ENCODE measurements around the gene JOSD1. TPM values are rescaled to one million over a fixed set of nuclear protein-coding genes. Genes with fewer than 3 reads are reported as not detected.

Gene JOSD1
- total and polyA plus RNA-seq, 2 experiments from 2014 or later, result 6.6 to 51.2 TPM

DNA sequence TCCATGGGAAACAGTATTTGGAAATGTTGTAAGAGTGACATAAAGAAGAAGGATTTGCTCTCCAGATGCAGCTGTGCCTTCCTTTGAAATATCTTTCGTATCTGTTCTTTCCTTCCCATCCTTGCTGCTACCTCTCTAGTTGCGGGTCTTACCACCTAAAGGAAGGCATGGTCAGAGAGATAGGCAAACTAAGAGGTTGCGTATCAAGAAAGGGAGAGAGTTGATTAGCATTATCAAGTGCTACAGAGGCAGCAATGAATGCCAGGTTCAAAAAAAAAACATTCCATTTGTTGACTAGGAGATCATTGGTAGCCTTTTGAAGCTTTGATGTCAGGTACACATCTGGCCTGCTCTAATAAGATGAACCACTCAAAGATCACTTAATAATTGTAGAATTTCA, 9.6 kb upstream of the JOSD1 start:
- in situ Hi-C loops (cut with MboI), result no loop called here
- no peak for DNase-seq
- H3K4me3 ChIP-seq, result no peak overlapping the region
- H3K27me3 ChIP-seq (replicated peaks; ENCODE audit: insufficient read depth), result no peaks in the 10 kb centered on the region
- H2AFZ ChIP-seq, result no peak overlapping the region
- H3K9me2 ChIP-seq (ENCODE audit: insufficient read depth), result no peaks in the 10 kb centered on the region
- no peaks in the 10 kb centered on the region for H3K9me3 ChIP-seq (ENCODE audit: low read depth)
- peaks cover 16% of the 10 kb centered on the region for H3F3A ChIP-seq (ENCODE audit: insufficient read depth)
- peaks cover 16% of the 10 kb centered on the region; the same call in 1 of the 2 replicates for H4K20me1 ChIP-seq (ENCODE audit: insufficient read depth)
- H3K27ac ChIP-seq, result no peak overlapping the region
- H3K4me2 ChIP-seq (ENCODE audit: unreplicated experiment), result no peak overlapping the region
- peaks cover 95% of the 10 kb centered on the region for H3K79me2 ChIP-seq (ENCODE audit: insufficient read depth)
- H3K9ac ChIP-seq, result no peak overlapping the region
- H3K36me3 ChIP-seq (ENCODE audit: low read depth), result no peaks in the 10 kb centered on the region
- TF ChIP-seq EZH2phosphoT487 (IDR thresholded peaks at IDR 0.05; ENCODE audit: insufficient read depth, low read depth) (no peak), EZH2 (IDR thresholded peaks at IDR 0.05; ENCODE audit: insufficient read depth, poor library complexity, severe bottlenecking) (no peak)
- 93 to 100% methylated on average over 3 of the region's 3 CpGs for WGBS, 2 experiments (ENCODE audit: low coverage in 1 of 2, low lambda C conversion rate in 2 of 2, missing lambda C conversion rate in 2 of 2)
- peaks cover 14% of the 10 kb centered on the region for H3K4me1 ChIP-seq (ENCODE audit: insufficient read depth)

DNA sequence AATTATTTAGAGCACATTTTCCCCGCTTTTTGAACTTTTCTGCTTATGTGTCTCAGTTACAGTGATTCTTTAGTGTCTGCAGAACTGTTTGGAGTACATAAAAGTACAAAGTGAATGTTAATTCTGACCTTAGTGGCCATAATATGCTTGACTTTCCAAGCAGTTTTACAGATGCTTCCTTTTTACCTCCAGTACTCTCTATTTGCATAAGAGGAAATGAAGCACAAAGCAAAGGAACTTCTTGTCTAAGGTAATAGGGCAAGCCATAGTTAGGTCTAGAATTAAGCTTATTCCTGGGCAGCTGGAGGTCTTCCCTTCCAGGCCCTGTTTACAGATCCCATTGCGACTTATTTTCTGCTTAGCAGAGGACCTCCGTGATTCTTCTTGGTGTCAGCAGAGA, 8.6 kb upstream of the JOSD1 start:
- Histone ChIP-seq H3F3A (ENCODE audit: insufficient read depth) (peaks cover 23% of the 10 kb centered on the region), H3K9ac (no peak overlapping the region), H3K4me1 (ENCODE audit: insufficient read depth) (peaks cover 20% of the 10 kb centered on the region), H3K36me3 (ENCODE audit: low read depth) (no peaks in the 10 kb centered on the region), H4K20me1 (ENCODE audit: insufficient read depth) (peaks cover 16% of the 10 kb centered on the region; the same call in 1 of the 2 replicates), H3K4me3 (no peak overlapping the region), H2AFZ (no peak overlapping the region), H3K9me2 (ENCODE audit: insufficient read depth) (no peaks in the 10 kb centered on the region), H3K27me3 (replicated peaks; ENCODE audit: insufficient read depth) (no peaks in the 10 kb centered on the region), H3K9me3 (ENCODE audit: low read depth) (no peaks in the 10 kb centered on the region), H3K79me2 (ENCODE audit: insufficient read depth) (peaks cover 84% of the 10 kb centered on the region), H3K4me2 (ENCODE audit: unreplicated experiment) (no peak overlapping the region), H3K27ac (no peak overlapping the region)
- TF ChIP-seq EZH2phosphoT487 (IDR thresholded peaks at IDR 0.05; ENCODE audit: insufficient read depth, low read depth) (no peak), EZH2 (IDR thresholded peaks at IDR 0.05; ENCODE audit: insufficient read depth, poor library complexity, severe bottlenecking) (no peak)
- in situ Hi-C loops (cut with MboI), result no loop called here
- 87 to 95% methylated on average over 3 of the region's 3 CpGs for WGBS, 2 experiments (ENCODE audit: low coverage in 1 of 2, low lambda C conversion rate in 2 of 2, missing lambda C conversion rate in 2 of 2)
- no peak for DNase-seq

DNA sequence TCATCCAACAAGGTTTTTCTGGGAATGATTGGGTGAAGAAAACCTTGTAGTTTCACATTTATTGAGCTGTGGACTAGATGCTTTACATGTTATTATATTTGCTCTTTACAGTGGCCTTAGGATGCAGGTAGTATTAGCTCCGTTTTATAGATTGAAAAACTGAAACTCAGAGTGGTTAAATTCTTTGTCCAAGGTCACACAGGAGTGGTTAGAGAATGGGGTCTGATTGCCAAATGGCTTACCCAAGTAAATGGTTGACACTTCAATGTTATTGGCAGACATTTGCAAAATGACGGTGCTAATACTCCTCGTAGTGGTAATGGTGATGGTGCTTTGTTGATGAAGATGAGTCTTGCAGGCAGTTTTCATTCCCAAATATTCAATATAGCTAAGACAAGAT, 7.2 kb upstream of the JOSD1 start:
- no peaks in the 10 kb centered on the region for H3K9me2 ChIP-seq (ENCODE audit: insufficient read depth)
- no peak overlapping the region for H2AFZ ChIP-seq
- no peaks in the 10 kb centered on the region for H3K9me3 ChIP-seq (ENCODE audit: low read depth)
- WGBS, 2 experiments (ENCODE audit: low coverage in 1 of 2, low lambda C conversion rate in 2 of 2, missing lambda C conversion rate in 2 of 2), result 97 to 98% methylated on average over 3 of the region's 3 CpGs
- peaks cover 20% of the 10 kb centered on the region for H3K4me1 ChIP-seq (ENCODE audit: insufficient read depth)
- H3K36me3 ChIP-seq (ENCODE audit: low read depth), result no peaks in the 10 kb centered on the region
- peaks cover 16% of the 10 kb centered on the region; the same call in 1 of the 2 replicates for H4K20me1 ChIP-seq (ENCODE audit: insufficient read depth)
- H3K79me2 ChIP-seq (ENCODE audit: insufficient read depth), result peaks cover 71% of the 10 kb centered on the region
- no peak for DNase-seq
- no peak overlapping the region; the same call in 1 of the 2 replicates for H3K9ac ChIP-seq
- peaks cover 23% of the 10 kb centered on the region for H3F3A ChIP-seq (ENCODE audit: insufficient read depth)
- no peaks in the 10 kb centered on the region for H3K27me3 ChIP-seq (replicated peaks; ENCODE audit: insufficient read depth)
- TF ChIP-seq EZH2 (IDR thresholded peaks at IDR 0.05; ENCODE audit: insufficient read depth, poor library complexity, severe bottlenecking) (no peak), EZH2phosphoT487 (IDR thresholded peaks at IDR 0.05; ENCODE audit: insufficient read depth, low read depth) (no peak)
- H3K4me3 ChIP-seq, result peak overlapping the region; percentile 88
- H3K27ac ChIP-seq, result peak overlapping the region; percentile 88; the same call in 1 of the 2 replicates
- in situ Hi-C loops (cut with MboI), result no loop called here
- peak overlapping the region; percentile 83 for H3K4me2 ChIP-seq (ENCODE audit: unreplicated experiment)

DNA sequence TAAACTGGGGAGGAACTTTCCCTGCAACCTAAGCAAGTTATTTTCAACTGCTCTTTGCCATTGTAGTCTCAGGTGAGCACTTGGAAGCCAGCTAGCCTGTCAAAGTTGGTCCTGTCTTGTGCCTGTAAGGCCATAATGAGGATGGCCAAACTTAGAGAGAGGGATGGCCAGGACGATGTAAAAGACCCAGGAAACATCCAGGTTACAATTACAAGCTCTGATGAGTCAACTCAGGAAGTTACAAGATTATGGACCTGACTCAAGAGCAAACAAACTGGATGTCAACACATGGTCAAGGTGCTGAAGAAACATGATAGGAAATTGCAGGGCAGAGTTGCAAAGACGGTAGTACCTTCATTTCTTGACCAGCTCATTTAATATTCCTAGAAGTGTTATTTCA, 6.6 kb upstream of the JOSD1 start:
- DNase-seq, result peak; percentile 75
- TF ChIP-seq EZH2 (IDR thresholded peaks at IDR 0.05; ENCODE audit: insufficient read depth, poor library complexity, severe bottlenecking) (no peak), EZH2phosphoT487 (IDR thresholded peaks at IDR 0.05; ENCODE audit: insufficient read depth, low read depth) (no peak)
- Histone ChIP-seq H2AFZ (no peak overlapping the region), H3K4me3 (peak overlapping the region; percentile 88), H3K36me3 (ENCODE audit: low read depth) (no peaks in the 10 kb centered on the region), H3K79me2 (ENCODE audit: insufficient read depth) (peaks cover 65% of the 10 kb centered on the region), H3F3A (ENCODE audit: insufficient read depth) (peaks cover 23% of the 10 kb centered on the region), H3K9me2 (ENCODE audit: insufficient read depth) (no peaks in the 10 kb centered on the region), H3K4me1 (ENCODE audit: insufficient read depth) (peaks cover 20% of the 10 kb centered on the region), H3K27me3 (replicated peaks; ENCODE audit: insufficient read depth) (no peaks in the 10 kb centered on the region), H3K9ac (peak overlapping the region; percentile 95), H3K27ac (peak overlapping the region; percentile 88), H3K9me3 (ENCODE audit: low read depth) (no peaks in the 10 kb centered on the region), H3K4me2 (ENCODE audit: unreplicated experiment) (peak overlapping the region; percentile 83), H4K20me1 (ENCODE audit: insufficient read depth) (peaks cover 16% of the 10 kb centered on the region; the same call in 1 of the 2 replicates)
- WGBS, 2 experiments (ENCODE audit: low coverage in 1 of 2, low lambda C conversion rate in 2 of 2, missing lambda C conversion rate in 2 of 2), result 27 to 28% methylated on average over 2 of the region's 2 CpGs
- in situ Hi-C loops (cut with MboI), result no loop called here

DNA sequence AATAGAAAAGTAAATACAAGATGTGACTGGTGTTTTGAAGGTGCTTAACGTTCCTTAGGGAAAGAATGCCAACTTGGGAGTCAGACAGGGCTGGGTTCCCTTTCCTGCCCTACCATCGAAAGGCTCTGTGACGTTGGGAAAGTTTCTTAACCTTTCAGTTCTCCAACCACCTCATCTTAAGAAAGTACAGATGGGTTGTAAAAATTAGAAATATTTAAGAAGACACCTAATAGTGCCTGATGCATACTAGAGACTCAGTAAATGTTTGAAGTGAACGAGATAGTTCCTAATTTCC, 6.1 kb upstream of the JOSD1 start:
- Histone ChIP-seq H3K9me3 (ENCODE audit: low read depth) (no peaks in the 10 kb centered on the region), H3F3A (ENCODE audit: insufficient read depth) (peaks cover 23% of the 10 kb centered on the region), H3K4me2 (ENCODE audit: unreplicated experiment) (peak overlapping the region; percentile 83), H3K4me1 (ENCODE audit: insufficient read depth) (peaks cover 20% of the 10 kb centered on the region), H3K27ac (peak overlapping the region; percentile 88), H3K9me2 (ENCODE audit: insufficient read depth) (no peaks in the 10 kb centered on the region), H3K4me3 (peak overlapping the region; percentile 88), H3K27me3 (replicated peaks; ENCODE audit: insufficient read depth) (no peaks in the 10 kb centered on the region), H3K9ac (peak overlapping the region; percentile 95), H3K79me2 (ENCODE audit: insufficient read depth) (peaks cover 60% of the 10 kb centered on the region), H2AFZ (peak overlapping the region; percentile 36), H3K36me3 (ENCODE audit: low read depth) (no peaks in the 10 kb centered on the region), H4K20me1 (ENCODE audit: insufficient read depth) (peaks cover 12% of the 10 kb centered on the region; the same call in 1 of the 2 replicates)
- in situ Hi-C loops (cut with MboI), result no loop called here
- 0 to 1% methylated on average over 4 of the region's 4 CpGs for WGBS, 2 experiments (ENCODE audit: low coverage in 1 of 2, low lambda C conversion rate in 2 of 2, missing lambda C conversion rate in 2 of 2)
- TF ChIP-seq EZH2 (IDR thresholded peaks at IDR 0.05; ENCODE audit: insufficient read depth, poor library complexity, severe bottlenecking) (no peak), EZH2phosphoT487 (IDR thresholded peaks at IDR 0.05; ENCODE audit: insufficient read depth, low read depth) (no peak)
- DNase-seq, result peak; percentile 59
